Stimulated activated CD4-positive, alpha-beta T cell treated with anti-CD3 and anti-CD28 coated beads, Interleukin-2, amount 100 ng/mL, for 48 hours (primary cell): ENCODE results near the gene SLC16A10.
"Not testable (repeated sequence)": the region's sequence is repeated elsewhere in the genome, so short reads cannot be mapped to it uniquely, and the experiment has no call there.

ENCODE experiments used
- DNase-seq, 2 donors: peaks; one replicate each; pipeline ENCODE4 v3.0.0-alpha.2; 2020

SLC16A10 gene

GRCh38 chr6:111086685-111087084 is 618 bp upstream of the SLC16A10 start:
- no peak for DNase-seq

- DNase-seq: peak; percentile 34 to 48
Measured at GRCh38 chr6:111087871-111088667, 766 bp downstream of the SLC16A10 start.

- no peak for DNase-seq
Measured at GRCh38 chr6:111088668-111089003, 1.3 kb downstream of the SLC16A10 start.

GRCh38 chr6:111090766-111091165 is 3.5 kb downstream of the SLC16A10 start:
- no peak for DNase-seq

- DNase-seq: no peak
Measured at GRCh38 chr6:111091987-111092386, 4.7 kb downstream of the SLC16A10 start.

GRCh38 chr6:111095488-111095887 is 8.2 kb downstream of the SLC16A10 start:
- not testable (repeated sequence) for DNase-seq

- peak in 1 of 2 donors; percentile 11 for DNase-seq
Measured at GRCh38 chr6:111096246-111096645, 8.9 kb downstream of the SLC16A10 start.

GRCh38 chr6:111098597-111098996 is 11.3 kb downstream of the SLC16A10 start:
- no peak for DNase-seq

GRCh38 chr6:111101987-111102386 is 14.7 kb downstream of the SLC16A10 start:
- no peak for DNase-seq

- peak in 1 of 2 donors; percentile 12 for DNase-seq
Measured at GRCh38 chr6:111105578-111105977, 18.3 kb downstream of the SLC16A10 start.

- no peak for DNase-seq
Measured at GRCh38 chr6:111107589-111107988, 20.3 kb downstream of the SLC16A10 start.

- DNase-seq: no peak
Measured at GRCh38 chr6:111110036-111110435, 22.7 kb downstream of the SLC16A10 start.

GRCh38 chr6:111113336-111114086 is 26.2 kb downstream of the SLC16A10 start:
- peak in 1 of 2 donors; percentile 22 for DNase-seq

- no peak for DNase-seq
Measured at GRCh38 chr6:111114087-111114443, 26.8 kb downstream of the SLC16A10 start.

GRCh38 chr6:111114482-111114881 is 27.2 kb downstream of the SLC16A10 start:
- DNase-seq: no peak

GRCh38 chr6:111118826-111119225 is 31.5 kb downstream of the SLC16A10 start:
- DNase-seq: no peak

GRCh38 chr6:111119571-111120329 is 32.4 kb downstream of the SLC16A10 start:
- no peak for DNase-seq

GRCh38 chr6:111121789-111122350 is 34.6 kb downstream of the SLC16A10 start:
- DNase-seq: no peak

GRCh38 chr6:111122458-111123286 is 35.4 kb downstream of the SLC16A10 start:
- no peak for DNase-seq

GRCh38 chr6:111124406-111124805 is 37.1 kb downstream of the SLC16A10 start:
- no peak for DNase-seq

- no peak for DNase-seq
Measured at GRCh38 chr6:111129013-111129412, 41.7 kb downstream of the SLC16A10 start.

GRCh38 chr6:111131018-111131417 is 43.7 kb downstream of the SLC16A10 start:
- DNase-seq: not testable (repeated sequence)
